ENCODE data around the gene MAN1C1. TPM values are rescaled to one million over a fixed set of nuclear protein-coding genes. Genes with fewer than 3 reads are reported as not detected.

MAN1C1 gene
- total RNA-seq, 1 donor from 2014 or later: 64.7 TPM

DNA sequence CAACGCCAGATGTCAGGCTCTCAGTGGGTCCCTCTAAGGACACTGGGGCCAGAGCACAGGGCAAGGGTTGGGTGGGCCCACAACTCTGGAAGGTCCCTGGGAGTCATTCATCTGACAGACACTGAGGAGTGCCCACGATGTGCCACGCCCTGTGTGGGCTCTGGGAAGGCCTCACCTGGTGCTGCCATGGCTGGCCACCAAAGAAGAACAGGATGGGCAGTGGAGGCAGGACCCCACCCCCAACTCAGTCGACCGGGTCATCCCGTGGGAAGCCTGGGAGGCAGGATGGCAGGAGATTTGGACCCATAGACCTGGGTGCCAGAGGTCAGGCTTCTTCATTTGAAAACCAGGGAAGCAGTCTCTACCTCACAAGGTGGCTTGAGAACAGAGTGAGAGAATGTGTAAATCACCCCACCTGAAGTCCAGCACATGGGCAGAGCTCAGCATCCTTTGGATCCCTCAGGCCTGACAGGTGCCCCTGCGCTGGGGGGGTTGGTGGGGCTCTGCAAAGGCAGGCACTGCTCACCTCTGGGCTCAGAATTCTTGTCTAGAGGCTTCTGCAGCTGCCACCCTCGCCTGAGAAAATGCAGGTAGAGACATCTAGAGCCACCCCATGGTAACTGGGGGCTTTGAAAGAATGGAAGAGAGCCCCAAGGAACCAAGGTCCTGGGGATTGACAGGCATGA lies 182.2 kb downstream of the MAN1C1 start:
- no peaks in the 10 kb centered on the region for H3K27me3 Mint-ChIP-seq (ENCODE audit: unreplicated experiment)
- H3K4me3 Mint-ChIP-seq (ENCODE audit: unreplicated experiment): peak overlapping the region; percentile 14
- TF ChIP-seq CTCF (IDR thresholded peaks at IDR 0.05): no peak
- H3K9me3 Mint-ChIP-seq (ENCODE audit: unreplicated experiment): no peaks in the 10 kb centered on the region
- H3K36me3 Mint-ChIP-seq (ENCODE audit: unreplicated experiment): no peaks in the 10 kb centered on the region
- H3K27ac Mint-ChIP-seq (ENCODE audit: unreplicated experiment): peak overlapping the region; percentile 50
- peaks cover 55% of the 10 kb centered on the region for H3K4me1 Mint-ChIP-seq (ENCODE audit: unreplicated experiment)
- no peak for DNase-seq (ENCODE audit: extremely low spot score, unreplicated experiment)

DNA sequence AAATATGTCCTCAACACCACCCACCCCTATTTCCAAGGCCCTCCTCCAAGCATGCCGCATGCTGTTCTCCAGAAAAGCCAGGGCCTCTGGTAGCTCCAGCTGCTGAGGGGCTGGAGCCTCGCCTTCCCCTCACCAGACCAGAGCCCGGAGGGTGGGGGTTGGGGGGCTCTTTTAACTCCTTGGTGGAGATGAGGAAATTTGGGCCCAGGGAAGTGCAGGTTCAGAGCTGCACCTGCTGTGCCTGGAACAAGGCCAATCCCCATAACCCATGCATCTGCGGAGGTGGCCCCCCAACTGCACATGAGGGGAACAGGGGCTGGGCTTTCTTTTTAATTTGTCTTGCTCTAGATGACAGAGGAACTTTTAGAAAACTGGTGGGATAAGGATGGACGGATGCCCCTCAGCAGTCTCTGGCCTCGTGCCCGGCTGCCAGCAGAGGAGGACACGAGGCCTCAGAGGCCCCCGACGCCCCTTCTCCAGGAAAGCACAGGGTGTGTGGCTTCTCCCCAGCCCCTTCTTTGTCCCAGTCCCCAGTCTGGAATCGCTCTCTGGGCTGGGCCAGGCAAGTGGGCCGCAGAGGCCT lies 182.9 kb downstream of the MAN1C1 start:
- H3K27me3 Mint-ChIP-seq (ENCODE audit: unreplicated experiment): no peaks in the 10 kb centered on the region
- H3K9me3 Mint-ChIP-seq (ENCODE audit: unreplicated experiment): no peaks in the 10 kb centered on the region
- peak overlapping the region; percentile 70 for H3K27ac Mint-ChIP-seq (ENCODE audit: unreplicated experiment)
- no peak for DNase-seq (ENCODE audit: extremely low spot score, unreplicated experiment)
- TF ChIP-seq CTCF (IDR thresholded peaks at IDR 0.05): no peak
- H3K36me3 Mint-ChIP-seq (ENCODE audit: unreplicated experiment): no peaks in the 10 kb centered on the region
- peak overlapping the region; percentile 68 for H3K4me3 Mint-ChIP-seq (ENCODE audit: unreplicated experiment)
- H3K4me1 Mint-ChIP-seq (ENCODE audit: unreplicated experiment): peaks cover 60% of the 10 kb centered on the region

DNA sequence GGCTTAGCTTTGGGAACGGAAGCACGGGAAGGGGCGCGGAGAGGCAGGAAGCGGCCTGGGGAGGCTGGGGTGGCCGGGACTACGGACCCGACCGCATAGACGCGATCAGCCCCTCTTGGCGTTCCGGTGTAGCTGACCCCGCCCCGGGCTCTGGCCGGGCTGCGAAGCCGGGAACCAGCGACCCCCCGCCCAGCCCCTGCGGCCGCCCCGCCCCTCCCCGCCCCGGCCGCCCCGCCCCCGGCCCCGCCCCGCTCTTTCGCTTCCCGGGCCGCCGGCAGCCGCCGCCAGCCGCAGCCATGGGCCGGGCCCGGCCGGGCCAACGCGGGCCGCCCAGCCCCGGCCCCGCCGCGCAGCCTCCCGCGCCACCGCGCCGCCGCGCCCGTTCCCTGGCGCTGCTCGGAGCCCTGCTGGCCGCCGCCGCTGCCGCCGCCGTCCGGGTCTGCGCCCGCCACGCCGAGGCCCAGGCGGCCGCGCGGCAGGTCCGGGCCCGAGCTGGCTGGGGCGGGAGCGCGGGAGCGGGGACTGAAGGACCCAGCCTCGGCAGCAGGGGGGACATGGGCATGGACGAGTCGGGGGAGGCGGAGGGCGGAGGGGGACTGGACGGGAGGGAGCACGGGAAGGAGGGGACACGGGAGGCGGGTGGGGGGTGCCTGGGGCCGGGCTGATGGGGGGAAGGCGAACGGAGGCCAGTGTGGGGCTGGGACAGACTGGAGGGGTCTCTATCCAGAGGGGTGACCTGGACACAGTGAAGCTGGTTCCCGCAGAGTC lies 183.5 kb downstream of the MAN1C1 start, which contains the start of gene SELENON:
Gene SELENON, plus strand, starts transcription at position 259 of the 768 bp plus-strand sequence. Its CDS starts 38 bp downstream, at position 297.
- Mint-ChIP-seq H3K27me3 (ENCODE audit: unreplicated experiment) (no peaks in the 10 kb centered on the region), H3K36me3 (ENCODE audit: unreplicated experiment) (peaks cover under 1% of the 10 kb centered on the region), H3K4me1 (ENCODE audit: unreplicated experiment) (peaks cover 64% of the 10 kb centered on the region), H3K9me3 (ENCODE audit: unreplicated experiment) (no peaks in the 10 kb centered on the region), H3K27ac (ENCODE audit: unreplicated experiment) (peak within 1 kb of the TSS; percentile 71), H3K4me3 (ENCODE audit: unreplicated experiment) (peak within 1 kb of the TSS; percentile 80)
- no peak for TF ChIP-seq CTCF (IDR thresholded peaks at IDR 0.05)
- DNase-seq (ENCODE audit: extremely low spot score, unreplicated experiment): no peak

- Mint-ChIP-seq H3K9me3 (ENCODE audit: unreplicated experiment) (no peaks in the 10 kb centered on the region), H3K36me3 (ENCODE audit: unreplicated experiment) (peaks cover 3% of the 10 kb centered on the region), H3K27me3 (ENCODE audit: unreplicated experiment) (no peaks in the 10 kb centered on the region), H3K4me3 (ENCODE audit: unreplicated experiment) (peak overlapping the region; percentile 80), H3K4me1 (ENCODE audit: unreplicated experiment) (peaks cover 64% of the 10 kb centered on the region), H3K27ac (ENCODE audit: unreplicated experiment) (peak overlapping the region; percentile 71)
- DNase-seq (ENCODE audit: extremely low spot score, unreplicated experiment): no peak
- no peak for TF ChIP-seq CTCF (IDR thresholded peaks at IDR 0.05)
Measured at GRCh38 chr1:25800703-25801377, 184.2 kb downstream of the MAN1C1 start.

Data from osteocyte (in vitro differentiated cells).